IPS-15b (cell line): Measurements from ENCODE around the gene HCN1.
A peak's percentile ranks its signal among the peaks of the same experiment; 100 is the strongest.
"Not testable (repeated sequence)": the region's sequence is repeated elsewhere in the genome, so short reads cannot be mapped to it uniquely, and the experiment has no call there.

Source experiments
- H3K27me3 ChIP-seq: one replicate; pipeline ENCODE4 v1.6.1; 2013; ENCODE audit warnings: low read length; ENCODE audit not compliant: control insufficient read depth, insufficient read depth
- H3K36me3 ChIP-seq: one replicate; pipeline ENCODE4 v1.6.1; 2013; ENCODE audit warnings: low read length; ENCODE audit not compliant: control insufficient read depth, insufficient read depth
- H3K4me1 ChIP-seq: one replicate; pipeline ENCODE4 v1.6.1; 2013; ENCODE audit warnings: mild to moderate bottlenecking, low read length; ENCODE audit not compliant: control insufficient read depth, insufficient read depth
- H3K4me3 ChIP-seq: one replicate; pipeline ENCODE4 v1.5.1; 2013; ENCODE audit warnings: low read depth, low read length
- H3K9ac ChIP-seq: one replicate; pipeline ENCODE4 v1.6.1; 2013; ENCODE audit warnings: low read depth, mild to moderate bottlenecking, low read length
- H3K9me3 ChIP-seq: one replicate; pipeline ENCODE4 v1.6.1; 2013; ENCODE audit warnings: mild to moderate bottlenecking, low read length; ENCODE audit not compliant: control insufficient read depth, insufficient read depth

HCN1 gene

GRCh38 chr5:45609661-45610060 is 86.5 kb downstream of the HCN1 start:
- H3K36me3 ChIP-seq: no peaks in the 10 kb centered on the region
- H3K27me3 ChIP-seq: no peaks in the 10 kb centered on the region
- no peak overlapping the region for H3K4me3 ChIP-seq
- no peaks in the 10 kb centered on the region for H3K4me1 ChIP-seq
- no peak overlapping the region for H3K9ac ChIP-seq
- no peaks in the 10 kb centered on the region for H3K9me3 ChIP-seq

- Histone ChIP-seq H3K9ac (no peak overlapping the region), H3K9me3 (no peaks in the 10 kb centered on the region), H3K27me3 (no peaks in the 10 kb centered on the region), H3K4me3 (no peak overlapping the region), H3K36me3 (no peaks in the 10 kb centered on the region), H3K4me1 (no peaks in the 10 kb centered on the region)
These were observed 92.1 kb downstream of the HCN1 start for GRCh38 chr5:45604092-45604491.

- Histone ChIP-seq H3K36me3 (no peaks in the 10 kb centered on the region), H3K27me3 (no peaks in the 10 kb centered on the region), H3K9me3 (no peaks in the 10 kb centered on the region), H3K9ac (no peak overlapping the region), H3K4me1 (no peaks in the 10 kb centered on the region), H3K4me3 (no peak overlapping the region)
These were observed 94.8 kb downstream of the HCN1 start for GRCh38 chr5:45601424-45601823.

GRCh38 chr5:45596320-45596719 is 99.9 kb downstream of the HCN1 start:
- Histone ChIP-seq H3K9ac (no peak overlapping the region), H3K36me3 (no peaks in the 10 kb centered on the region), H3K27me3 (no peaks in the 10 kb centered on the region), H3K4me3 (no peak overlapping the region), H3K4me1 (no peaks in the 10 kb centered on the region), H3K9me3 (no peaks in the 10 kb centered on the region)

- H3K4me3 ChIP-seq, H3K9me3 ChIP-seq, H3K4me1 ChIP-seq, H3K36me3 ChIP-seq, H3K9ac ChIP-seq, H3K27me3 ChIP-seq: not testable (repeated sequence)
These were observed 110.2 kb downstream of the HCN1 start for GRCh38 chr5:45586001-45586400.

GRCh38 chr5:45578270-45578669 is 117.9 kb downstream of the HCN1 start:
- H3K27me3 ChIP-seq: no peaks in the 10 kb centered on the region
- no peak overlapping the region for H3K9ac ChIP-seq
- no peaks in the 10 kb centered on the region for H3K4me1 ChIP-seq
- no peaks in the 10 kb centered on the region for H3K36me3 ChIP-seq
- no peak overlapping the region for H3K4me3 ChIP-seq
- no peaks in the 10 kb centered on the region for H3K9me3 ChIP-seq

- no peaks in the 10 kb centered on the region for H3K9me3 ChIP-seq
- H3K27me3 ChIP-seq: no peaks in the 10 kb centered on the region
- no peaks in the 10 kb centered on the region for H3K36me3 ChIP-seq
- H3K9ac ChIP-seq: no peak overlapping the region
- H3K4me1 ChIP-seq: peaks cover 15% of the 10 kb centered on the region
- H3K4me3 ChIP-seq: no peak overlapping the region
These were observed 127.4 kb downstream of the HCN1 start for GRCh38 chr5:45568813-45569212.

GRCh38 chr5:45542421-45542820 is 153.8 kb downstream of the HCN1 start:
- H3K9me3 ChIP-seq: no peaks in the 10 kb centered on the region
- H3K9ac ChIP-seq: peak overlapping the region; percentile 26
- H3K27me3 ChIP-seq: no peaks in the 10 kb centered on the region
- no peaks in the 10 kb centered on the region for H3K4me1 ChIP-seq
- H3K4me3 ChIP-seq: no peak overlapping the region
- no peaks in the 10 kb centered on the region for H3K36me3 ChIP-seq

GRCh38 chr5:45533663-45534062 is 162.5 kb downstream of the HCN1 start:
- no peaks in the 10 kb centered on the region for H3K9me3 ChIP-seq
- H3K4me1 ChIP-seq: no peaks in the 10 kb centered on the region
- no peaks in the 10 kb centered on the region for H3K36me3 ChIP-seq
- no peak overlapping the region for H3K9ac ChIP-seq
- H3K4me3 ChIP-seq: no peak overlapping the region
- H3K27me3 ChIP-seq: no peaks in the 10 kb centered on the region

GRCh38 chr5:45532826-45533624 is 163.2 kb downstream of the HCN1 start:
- H3K9ac ChIP-seq: no peak overlapping the region
- no peaks in the 10 kb centered on the region for H3K9me3 ChIP-seq
- no peaks in the 10 kb centered on the region for H3K36me3 ChIP-seq
- H3K4me3 ChIP-seq: no peak overlapping the region
- no peaks in the 10 kb centered on the region for H3K27me3 ChIP-seq
- no peaks in the 10 kb centered on the region for H3K4me1 ChIP-seq

GRCh38 chr5:45521067-45521466 is 175.1 kb downstream of the HCN1 start:
- no peak overlapping the region for H3K4me3 ChIP-seq
- no peaks in the 10 kb centered on the region for H3K9me3 ChIP-seq
- H3K4me1 ChIP-seq: no peaks in the 10 kb centered on the region
- no peaks in the 10 kb centered on the region for H3K27me3 ChIP-seq
- H3K9ac ChIP-seq: no peak overlapping the region
- H3K36me3 ChIP-seq: no peaks in the 10 kb centered on the region

GRCh38 chr5:45512521-45512920 is 183.7 kb downstream of the HCN1 start:
- H3K36me3 ChIP-seq: no peaks in the 10 kb centered on the region
- no peaks in the 10 kb centered on the region for H3K27me3 ChIP-seq
- no peaks in the 10 kb centered on the region for H3K9me3 ChIP-seq
- no peak overlapping the region for H3K9ac ChIP-seq
- no peak overlapping the region for H3K4me3 ChIP-seq
- H3K4me1 ChIP-seq: no peaks in the 10 kb centered on the region
